Measurements from ENCODE around the gene BHLHE41. TPM values are rescaled to one million over a fixed set of nuclear protein-coding genes. Genes with fewer than 3 reads are reported as not detected.

Gene BHLHE41
- total and polyA plus RNA-seq, 2 of the 4 experiments (the other 2 are of a cell fraction), result 0.72 to 3.8 TPM

- H4K5ac ChIP-seq (ENCODE audit: low read depth, low read length), result no peak overlapping the region
- H3K9me1 ChIP-seq (ENCODE audit: insufficient read depth, low read length), result no peaks in the 10 kb centered on the region
- no peaks in the 10 kb centered on the region for H3K9me3 ChIP-seq (ENCODE audit: control insufficient read depth, insufficient read depth, low read length)
- no peak for DNase-seq
- ATAC-seq (ENCODE audit: low read depth), result no peak
- no peaks in the 10 kb centered on the region for H4K20me1 ChIP-seq (ENCODE audit: insufficient read depth, low read length)
- H3K36me3 ChIP-seq (ENCODE audit: control insufficient read depth, insufficient read depth, low read length), result no peaks in the 10 kb centered on the region
- peaks cover 13% of the 10 kb centered on the region for H3K27me3 ChIP-seq (ENCODE audit: control insufficient read depth, insufficient read depth, low read length)
- ChIA-PET CTCF (no interaction called here), POLR2A (ENCODE audit: unreplicated experiment) (no interaction called here)
- H3K56ac ChIP-seq (ENCODE audit: extremely low read depth, insufficient read depth, low read length), result no peak overlapping the region
- H3K18ac ChIP-seq (ENCODE audit: low read depth, low read length), result no peak overlapping the region
- no peak overlapping the region for H4K8ac ChIP-seq (ENCODE audit: low read depth in 2 of 2, low read length in 2 of 2)
- BruUV-seq (replicated peaks), result no TSS peak
- no peak overlapping the region for H4K91ac ChIP-seq (ENCODE audit: insufficient read depth, low read depth, low read length)
- H3K14ac ChIP-seq (replicated peaks; ENCODE audit: low read depth, low read length), result no peak overlapping the region
- no peak overlapping the region for H2BK20ac ChIP-seq (ENCODE audit: low read depth, low read length)
- no peak overlapping the region for H3K23ac ChIP-seq (ENCODE audit: low read depth, low read length)
- H3K4me2 ChIP-seq (ENCODE audit: low read depth, low read length), result no peak overlapping the region
- H2AFZ ChIP-seq (replicated peaks; ENCODE audit: low read length, poor library complexity), result no peak overlapping the region
- no CpG with 5 or more reads among the region's 4 CpGs for WGBS, 2 experiments (ENCODE audit: extremely low coverage in 2 of 2, insufficient read length in 1 of 2)
- H3K27ac ChIP-seq (ENCODE audit: insufficient read depth, low read length), result no peak overlapping the region
- dilution Hi-C loops (cut with HindIII; ENCODE audit: low sequenced_read_pairs, unreplicated experiment), result no loop called here
- no peak overlapping the region for H2BK5ac ChIP-seq (ENCODE audit: low read depth, low read length, poor library complexity, severe bottlenecking)
- H3K79me1 ChIP-seq (ENCODE audit: low read depth in 1 of 2, low read length in 2 of 2), result no peaks in the 10 kb centered on the region
- in situ Hi-C loops (cut with MboI; ENCODE audit: low sequenced_read_pairs), result no loop called here
- H2BK120ac ChIP-seq (ENCODE audit: low read depth, low read length), result no peak overlapping the region
- no peak overlapping the region for H2AK9ac ChIP-seq (replicated peaks; ENCODE audit: low read depth, low read length, poor library complexity)
- intact Hi-C loops (cut with micrococcal nuclease), result no loop called here
- no peaks in the 10 kb centered on the region for H3K4me1 ChIP-seq (ENCODE audit: control insufficient read depth, insufficient read depth, low read length)
- H3K4ac ChIP-seq (ENCODE audit: low read depth, low read length), result no peak overlapping the region
- no peak overlapping the region for H2BK15ac ChIP-seq (ENCODE audit: low read depth, low read length)
- no peak overlapping the region for H2AK5ac ChIP-seq (ENCODE audit: low read depth, low read length)
- TF ChIP-seq CHD1 (IDR thresholded peaks at IDR 0.05; ENCODE audit: low read depth, low read length) (no peak), MAFK (IDR thresholded peaks at IDR 0.05; ENCODE audit: low read depth, low read length) (peak; percentile 90)
- no peak overlapping the region for H3K9ac ChIP-seq (ENCODE audit: low read depth, low read length)
- no peak overlapping the region for H3K4me3 ChIP-seq (ENCODE audit: insufficient read depth, low read depth, low read length)
Measured at GRCh38 chr12:26172013-26172412, 47.2 kb upstream of the BHLHE41 start.
